Measurements from ENCODE around the gene TMEM17. TPM values are rescaled to one million over a fixed set of nuclear protein-coding genes. Genes with fewer than 3 reads are reported as not detected.

Gene TMEM17
- total and polyA plus RNA-seq, 2 donors (not counting 3 experiments of a cell fraction or from before 2014, with no cell fraction given), result 0.91 to 2.0 TPM

GRCh38 chr2:62554440-62554839, 48.4 kb upstream of the TMEM17 start:
- POLR2A ChIA-PET, result no interaction called here
- CTCF ChIA-PET, result no interaction called here
- Histone ChIP-seq H3K79me2 (ENCODE audit: control insufficient read depth, insufficient read depth, low read length) (no peaks in the 10 kb centered on the region), H3K27ac (ENCODE audit: insufficient read depth, low read depth, low read length) (no peak overlapping the region), H3K4me1 (ENCODE audit: control insufficient read depth, extremely low read depth, insufficient read depth, low read length) (no peaks in the 10 kb centered on the region), H3K9me3 (replicated peaks; ENCODE audit: control insufficient read depth, insufficient read depth, low read length) (no peaks in the 10 kb centered on the region), H3K4me2 (ENCODE audit: insufficient read depth, low read length) (no peak overlapping the region), H3K9me1 (replicated peaks; ENCODE audit: control insufficient read depth, extremely low read depth, insufficient read depth, low read length) (no peaks in the 10 kb centered on the region), H2AFZ (ENCODE audit: low read depth, low read length) (no peak overlapping the region), H3K27me3 (ENCODE audit: control insufficient read depth in 2 of 2, insufficient read depth in 2 of 2, low read length in 2 of 2) (peaks cover 3 to 9% of the 10 kb centered on the region in 2 experiments), H4K20me1 (replicated peaks; ENCODE audit: control insufficient read depth, extremely low read depth, insufficient read depth, low read length) (no peaks in the 10 kb centered on the region), H3K4me3 (replicated peaks in 1 of 3; ENCODE audit: insufficient read depth in 1 of 3, low read depth in 1 of 3, low read length in 3 of 3) (no peak overlapping the region), H3K9ac (replicated peaks; ENCODE audit: extremely low read depth, insufficient read depth, low read length) (no peak overlapping the region), H3K36me3 (ENCODE audit: control insufficient read depth in 2 of 2, extremely low read depth in 1 of 2, insufficient read depth in 2 of 2, low read length in 2 of 2) (no peaks in the 10 kb centered on the region)
- intact Hi-C loops (cut with micrococcal nuclease) (no loop called here), dilution Hi-C loops (cut with MboI; ENCODE audit: extremely low pct_ligation_motif_present, low sequenced_read_pairs) (no loop called here)
- FAIRE-seq (no peak), DNase-seq (ENCODE audit: low read depth, low spot score) (no peak)
- BruUV-seq (replicated peaks), result no TSS peak
- no peak for TF ChIP-seq POLR2A (IDR thresholded peaks at IDR 0.05; ENCODE audit: low read depth, low read length)
- TF ChIP-seq MYC (IDR thresholded peaks at IDR 0.05; ENCODE audit: low read depth, low read length), result no peak
- TF ChIP-seq FOS (IDR thresholded peaks at IDR 0.05; ENCODE audit: borderline replicate concordance, insufficient read depth, low read length), result no peak
- no peak for TF ChIP-seq CTCF (IDR thresholded peaks at IDR 0.05; ENCODE audit: extremely low read depth in 1 of 2, insufficient read depth in 1 of 2, low read depth in 1 of 2, low read length in 2 of 2)
- no peak for TF ChIP-seq MAX (IDR thresholded peaks at IDR 0.05; ENCODE audit: insufficient read depth, insufficient read length)
- no peak for TF ChIP-seq EZH2 (IDR thresholded peaks at IDR 0.05; ENCODE audit: borderline replicate concordance, low read depth, low read length, severe bottlenecking)
- TF ChIP-seq POLR2AphosphoS5 (IDR thresholded peaks at IDR 0.05; ENCODE audit: insufficient read depth, low read depth, low read length), result no peak
- TF ChIP-seq JUN (IDR thresholded peaks at IDR 0.05; ENCODE audit: borderline replicate concordance, insufficient read depth, insufficient read length, low read depth), result no peak
- TF ChIP-seq GATA2 (IDR thresholded peaks at IDR 0.05; ENCODE audit: insufficient read depth, insufficient read length, low read depth, low read length), result no peak
